Erythroblast (primary cell): ENCODE data around the gene ZNF497.

Experiments used
- GATA1 ChIP-seq: IDR thresholded peaks from 2 replicates; pipeline ENCODE4 v1.6.1; 2011; ENCODE audit warnings: low read depth, mild to moderate bottlenecking, control low read depth, low read length, moderate library complexity
- POLR2A ChIP-seq: IDR thresholded peaks from 2 replicates; pipeline ENCODE4 v1.6.1; 2011; ENCODE audit warnings: mild to moderate bottlenecking, low read length

- no peak for TF ChIP-seq POLR2A
- no peak for TF ChIP-seq GATA1
Observed at GRCh38 chr19:58351558-58351878, 11.0 kb downstream of the ZNF497 start.
